ENCODE measurements around the gene ADGRL3.

DNA sequence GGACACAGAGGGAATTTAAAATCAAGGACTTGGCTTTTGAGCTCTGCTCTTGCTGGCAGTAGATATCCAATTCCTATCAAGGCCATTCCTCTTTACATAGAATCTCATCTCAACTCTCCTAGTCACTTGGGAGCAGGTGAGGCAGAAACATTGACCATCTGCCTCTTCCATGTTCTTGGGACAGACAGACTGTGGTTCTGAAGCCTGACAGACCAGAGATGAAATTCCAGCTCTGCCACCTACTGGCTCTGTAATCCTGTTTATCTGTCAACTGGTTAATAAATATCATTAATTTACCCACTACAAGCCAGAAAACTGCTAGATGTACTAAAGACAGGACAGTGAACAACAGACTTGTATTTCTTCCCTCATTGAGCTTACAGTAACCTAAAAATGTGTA lies 300.8 kb downstream of the ADGRL3 start:
- TF ChIP-seq CTCF (IDR thresholded peaks at IDR 0.05; ENCODE audit: low read depth, low read length): peak; percentile 16; the same call in 1 of the 2 replicates
- no peak for TF ChIP-seq EZH2phosphoT487 (IDR thresholded peaks at IDR 0.05; ENCODE audit: low read depth)

All from OCI-LY3 (cell line).